ENCODE results near the gene SLC4A1AP.
"Not testable (repeated sequence)": the region's sequence is repeated elsewhere in the genome, so short reads cannot be mapped to it uniquely, and the experiment has no call there.

SLC4A1AP gene

DNA sequence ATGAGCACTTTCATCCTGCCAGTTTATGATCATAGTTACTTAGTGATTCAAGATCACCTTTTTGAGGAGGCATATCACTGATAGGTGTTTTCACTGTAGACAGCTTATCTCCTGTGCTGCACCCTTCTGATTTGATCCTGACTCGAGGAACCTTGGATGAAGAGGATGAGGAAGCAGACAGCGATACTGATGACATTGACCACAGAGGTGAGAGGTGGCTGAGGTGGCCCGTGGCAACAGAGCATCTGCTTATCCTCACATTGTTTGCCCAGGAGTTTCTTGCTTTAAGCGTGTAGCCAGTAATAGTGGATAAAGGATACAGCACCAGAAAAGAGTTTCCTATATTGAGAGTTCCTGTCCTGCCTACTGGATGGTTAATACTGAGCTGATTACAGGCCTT is 16.0 kb upstream of the SLC4A1AP start:
- DNase-seq: no peak

DNA sequence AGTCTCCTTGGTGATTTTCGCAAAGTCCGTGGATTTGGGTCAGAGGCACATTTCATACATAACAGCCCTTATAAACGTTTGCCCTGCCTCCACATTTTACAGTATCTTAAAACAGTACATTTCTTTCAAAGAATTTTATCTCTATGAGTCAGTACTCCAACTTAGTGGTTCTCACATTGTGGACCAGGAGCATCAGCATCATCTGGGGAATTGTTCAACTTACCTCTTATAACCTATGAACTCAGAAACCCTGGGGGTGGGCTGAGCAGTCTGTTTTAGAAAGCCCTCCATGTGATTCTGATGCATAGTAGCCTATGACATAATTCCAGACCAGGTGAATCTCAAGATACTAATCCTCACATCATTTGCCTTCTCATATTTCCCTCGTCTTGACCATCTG is 12.6 kb upstream of the SLC4A1AP start:
- DNase-seq: no peak

GRCh38 chr2:27652341-27652740 is 11.3 kb upstream of the SLC4A1AP start:
- DNase-seq: no peak

DNA sequence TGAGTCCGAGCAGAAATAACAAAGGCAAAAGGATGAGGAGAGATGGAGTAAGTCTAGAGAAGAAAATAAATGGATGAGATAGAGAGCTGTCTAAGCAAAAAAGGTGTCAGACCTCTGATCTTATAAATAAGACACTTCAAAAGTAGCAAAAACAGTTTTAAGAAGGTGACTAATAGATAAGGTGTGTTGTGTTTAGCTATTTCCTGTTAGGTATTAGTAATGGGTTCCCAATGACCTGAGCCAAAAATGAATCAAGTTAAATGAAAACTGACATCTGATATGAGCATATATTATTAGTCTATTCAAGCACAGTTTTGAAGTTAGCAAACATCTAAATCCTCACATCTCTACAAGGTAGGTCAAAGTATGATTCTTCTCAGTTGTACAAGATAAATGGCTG is 10.9 kb upstream of the SLC4A1AP start:
- DNase-seq: no peak

GRCh38 chr2:27653397-27653796 is 10.3 kb upstream of the SLC4A1AP start:
- no peak for DNase-seq

DNA sequence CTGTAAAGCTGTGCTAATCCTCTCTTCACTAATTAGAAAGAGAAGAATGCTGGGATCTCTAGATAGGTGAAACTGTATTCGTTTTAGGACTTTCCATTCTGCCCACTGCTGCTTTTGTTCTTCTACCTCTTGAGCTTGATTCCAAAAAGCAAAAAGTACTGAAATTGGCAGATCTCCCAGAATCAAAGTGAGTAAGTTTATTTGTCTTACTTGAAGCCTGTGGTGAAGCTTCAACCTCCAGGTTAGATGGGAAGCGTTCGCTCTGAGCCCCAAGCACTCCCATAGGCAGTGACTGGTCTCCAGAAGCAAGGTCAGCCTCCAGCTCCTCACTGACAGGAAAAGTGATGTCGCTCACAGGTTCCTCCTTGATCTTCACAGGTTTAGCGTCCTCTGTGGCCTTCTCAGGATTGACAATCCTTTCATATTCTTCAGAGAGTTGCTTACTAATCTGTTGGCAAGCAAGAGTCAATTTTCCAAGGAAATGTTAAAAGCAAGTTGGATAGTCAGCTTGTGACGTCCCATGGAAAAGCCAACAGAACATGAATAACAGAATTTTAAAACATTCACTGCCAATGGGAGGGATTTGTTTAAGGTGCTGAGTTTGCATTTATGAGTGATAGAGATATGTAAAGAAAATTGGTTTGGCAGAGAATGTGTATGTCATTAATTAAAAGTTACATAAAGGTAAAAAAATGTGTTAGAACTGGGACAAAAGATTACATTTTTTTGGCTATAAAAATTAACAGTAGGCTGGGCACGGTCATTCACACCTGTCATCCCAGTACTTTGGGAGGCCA is 8.3 kb upstream of the SLC4A1AP start:
- DNase-seq: no peak

DNA sequence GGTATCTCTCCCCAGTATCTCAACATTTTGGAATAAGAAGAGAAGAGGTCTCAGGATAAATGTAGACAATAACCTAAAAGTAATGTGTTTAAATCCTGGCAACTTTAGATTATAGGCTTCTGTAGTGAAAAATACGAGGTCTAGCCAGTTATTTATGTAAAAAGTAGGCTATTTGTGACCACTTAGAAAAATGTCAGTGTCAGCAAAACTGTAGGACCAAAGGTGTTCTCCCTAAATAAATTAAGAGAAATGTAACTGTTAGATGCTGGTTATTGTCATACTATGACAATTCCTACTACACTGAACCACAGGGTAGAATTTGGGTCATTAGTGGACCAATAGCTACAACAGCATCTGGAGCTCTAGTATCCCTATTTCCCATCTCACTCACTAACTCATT is 2.3 kb upstream of the SLC4A1AP start:
- DNase-seq: no peak

DNA sequence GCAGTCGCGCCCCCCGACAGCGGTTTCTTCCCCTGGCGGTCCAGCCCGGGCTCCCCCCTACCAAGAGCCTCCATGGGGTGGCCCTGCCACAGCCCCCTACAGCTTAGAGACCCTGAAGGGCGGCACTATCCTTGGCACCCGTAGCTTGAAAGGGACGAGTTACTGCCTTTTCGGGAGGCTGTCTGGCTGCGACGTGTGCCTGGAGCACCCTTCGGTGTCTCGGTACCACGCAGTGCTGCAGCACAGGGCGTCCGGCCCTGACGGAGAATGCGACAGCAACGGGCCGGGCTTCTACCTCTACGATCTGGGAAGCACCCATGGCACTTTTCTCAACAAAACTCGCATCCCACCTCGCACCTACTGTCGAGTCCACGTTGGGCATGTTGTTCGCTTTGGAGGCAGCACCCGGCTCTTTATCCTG is 475 bp downstream of the SLC4A1AP start:
- DNase-seq: peak in 2 of 58 donors; percentile 37 to 58

GRCh38 chr2:27664622-27665363 is 1.1 kb downstream of the SLC4A1AP start:
- no peak for DNase-seq

DNA sequence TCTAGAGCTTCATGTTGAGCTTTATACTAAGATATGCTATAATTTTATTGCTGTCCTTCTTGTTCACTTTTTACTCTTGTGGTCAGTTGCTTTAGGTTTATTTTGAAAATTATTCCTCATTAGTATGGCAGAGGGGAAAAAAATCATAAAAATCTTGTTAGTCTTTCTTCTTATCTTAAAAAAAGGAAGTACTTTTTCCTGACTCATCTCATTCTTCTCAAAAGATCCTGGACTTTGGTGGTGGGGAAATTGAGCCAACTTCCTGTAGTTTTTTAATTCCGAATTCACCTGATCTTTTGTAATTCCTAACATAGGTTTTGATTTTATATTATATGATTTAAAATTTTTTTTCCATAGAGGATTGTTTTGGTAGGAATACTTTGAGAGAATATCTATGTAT is 3.8 kb downstream of the SLC4A1AP start:
- DNase-seq: no peak

- DNase-seq: no peak
Measured at GRCh38 chr2:27671235-27671634, 7.5 kb downstream of the SLC4A1AP start.

DNA sequence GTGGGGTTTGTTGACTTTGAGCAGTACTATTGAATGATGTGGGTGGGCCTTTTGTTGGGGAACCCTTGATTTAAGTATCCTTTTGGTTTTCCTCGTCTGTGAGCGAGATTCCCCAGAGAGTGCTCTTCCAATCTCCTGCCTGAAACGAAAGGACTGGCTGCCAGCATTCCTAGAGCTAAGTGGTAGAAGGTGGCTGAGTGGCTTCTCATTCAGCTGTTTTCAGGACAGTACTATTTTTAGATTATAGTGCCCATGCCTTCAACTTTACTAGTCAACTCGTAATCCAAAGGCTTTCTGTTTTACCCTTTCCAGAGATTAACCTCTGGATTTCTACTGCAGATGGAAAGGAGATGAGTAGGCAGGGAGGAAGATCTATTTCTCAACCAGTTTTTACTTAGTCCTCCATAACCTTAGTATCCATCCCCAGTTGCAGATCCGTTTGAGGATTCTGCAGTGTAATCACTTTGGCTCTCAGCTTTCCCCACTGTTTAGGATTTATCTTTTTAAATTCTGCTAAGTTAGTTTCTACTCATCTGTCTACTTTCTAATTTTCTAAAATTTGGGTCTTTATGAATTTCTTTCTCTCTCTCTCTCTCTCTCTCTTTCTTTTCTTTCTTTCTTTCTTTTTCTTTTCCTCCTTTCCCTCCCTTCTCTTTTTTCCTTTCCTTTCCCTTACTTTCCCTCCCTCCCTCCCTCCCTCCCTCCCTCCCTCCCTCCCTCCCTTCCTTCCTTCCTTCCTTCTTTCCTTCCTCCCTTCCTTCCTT is 9.2 kb downstream of the SLC4A1AP start:
- no peak for DNase-seq

- DNase-seq: no peak
Measured at GRCh38 chr2:27680571-27680970, 16.9 kb downstream of the SLC4A1AP start.

DNA sequence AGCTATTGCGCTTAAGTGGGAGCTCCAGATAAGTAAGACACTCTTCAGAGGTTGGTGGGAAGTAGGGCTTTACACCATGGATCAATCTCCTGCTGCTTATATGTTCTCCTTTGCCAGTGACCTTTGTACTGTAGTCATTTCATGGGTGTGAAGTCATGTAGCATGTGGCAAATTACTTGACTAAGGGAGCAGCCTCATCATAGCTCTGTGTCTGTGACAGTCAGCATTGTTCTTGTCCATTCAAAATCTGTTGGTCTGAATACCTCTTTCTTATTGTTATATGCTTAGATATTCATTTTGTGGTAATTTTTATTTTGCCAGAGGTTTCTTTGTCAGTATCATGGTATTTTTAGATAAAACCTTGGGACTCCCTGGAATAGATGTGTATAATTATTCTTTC is 18.2 kb downstream of the SLC4A1AP start:
- DNase-seq: no peak

DNA sequence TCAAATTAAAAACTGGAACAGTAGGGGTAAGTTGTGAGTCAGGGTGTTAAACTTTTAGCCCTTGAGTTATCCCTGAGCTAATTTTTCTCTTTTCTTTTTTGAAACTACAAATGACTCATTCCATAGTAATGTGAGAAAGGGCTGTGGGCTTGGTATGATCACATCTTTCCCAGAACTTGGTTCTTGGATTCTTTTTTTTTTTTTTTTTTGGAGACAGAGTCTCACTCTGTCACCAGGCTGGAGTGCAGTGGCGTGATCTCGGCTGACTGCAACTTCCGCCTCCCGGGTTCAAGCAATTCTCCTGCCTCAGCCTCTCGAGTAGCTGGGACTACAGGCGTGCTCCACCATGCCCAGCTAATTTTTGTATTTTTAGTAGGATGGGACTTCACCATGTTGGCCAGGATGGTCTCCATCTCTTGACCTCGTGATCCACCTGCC is 18.7 kb downstream of the SLC4A1AP start:
- not testable (repeated sequence) for DNase-seq

- DNase-seq: peak in 31 of 58 donors; percentile 2 to 68 (median 25)
Measured at GRCh38 chr2:27683390-27684071, 19.8 kb downstream of the SLC4A1AP start.

DNA sequence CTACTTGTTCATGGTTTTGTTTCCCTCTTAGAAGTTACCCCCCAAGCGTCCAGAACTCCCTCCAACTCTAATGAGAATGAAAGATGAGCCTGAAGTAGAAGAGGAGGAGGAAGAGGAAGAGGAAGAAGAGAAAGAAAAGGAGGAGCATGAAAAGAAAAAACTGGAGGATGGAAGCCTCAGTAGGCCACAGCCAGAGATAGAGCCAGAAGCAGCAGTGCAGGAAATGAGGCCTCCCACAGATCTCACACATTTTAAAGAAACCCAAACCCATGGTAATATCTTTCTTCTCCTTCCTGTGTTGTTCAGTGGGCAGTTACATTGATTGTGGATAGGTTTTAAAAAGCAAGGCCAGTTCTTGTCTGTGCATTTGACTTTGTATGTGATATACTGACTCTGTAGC is 21.3 kb downstream of the SLC4A1AP start:
- not testable (repeated sequence) for DNase-seq

DNA sequence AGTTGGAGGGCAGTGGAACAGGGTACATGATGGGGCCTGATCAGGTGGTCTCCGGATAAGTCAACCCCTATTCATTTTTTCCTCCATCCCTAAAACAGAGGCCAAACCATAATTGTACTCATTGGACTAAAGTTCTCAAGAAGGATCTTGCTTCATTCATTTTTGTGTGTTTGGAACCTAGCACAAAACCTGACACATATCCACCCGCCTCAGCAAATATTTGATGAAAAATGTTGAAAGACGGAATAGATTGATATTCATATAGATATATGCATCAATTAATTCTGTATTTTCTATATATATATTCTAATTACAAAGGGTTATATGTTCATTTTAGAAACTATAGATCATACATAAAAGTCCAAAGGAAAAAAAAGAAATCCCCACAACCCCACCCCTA is 21.9 kb downstream of the SLC4A1AP start:
- DNase-seq: no peak

- DNase-seq: no peak
Measured at GRCh38 chr2:27687232-27687631, 23.5 kb downstream of the SLC4A1AP start.

- DNase-seq: no peak
Measured at GRCh38 chr2:27689424-27689823, 25.7 kb downstream of the SLC4A1AP start.

DNA sequence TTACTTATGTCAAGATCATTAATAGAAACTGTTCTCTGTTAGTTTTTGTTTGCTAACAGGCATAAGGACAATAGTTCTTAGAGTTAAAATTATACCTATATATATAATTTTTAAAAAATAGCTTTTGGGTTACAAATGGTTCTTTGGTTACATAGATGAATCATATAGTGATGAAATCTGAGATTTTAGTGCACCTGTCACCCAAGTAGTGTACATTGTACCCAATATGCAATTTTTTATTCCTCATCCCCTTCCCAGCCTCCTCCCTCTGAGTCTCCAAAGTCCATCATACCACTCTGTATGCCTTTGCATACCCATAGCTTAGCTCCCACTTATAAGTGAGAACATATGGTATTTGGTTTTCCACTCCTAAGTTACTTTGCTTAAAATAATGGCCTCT is 26.4 kb downstream of the SLC4A1AP start:
- no peak for DNase-seq

Data from anterior cingulate cortex (tissue), 58 donors.